HepG2 (cell line): ENCODE data around the gene PFKFB4. TPM values are rescaled to one million over a fixed set of nuclear protein-coding genes. Genes with fewer than 3 reads are reported as not detected.

Source experiments
- HNRNPLL ChIP-seq: fragments of 200-400 bp; formaldehyde crosslinking; IDR thresholded peaks from 2 replicates; pipeline ENCODE4 v1.6.1; 2017; ENCODE audit warnings: mild to moderate bottlenecking, low read depth, low read length; ENCODE audit not compliant: poor library complexity, severe bottlenecking
- HOXA7 ChIP-seq: sonication (generic); formaldehyde crosslinking; IDR thresholded peaks from 2 replicates; pipeline ENCODE4 v1.8.1; 2022; ENCODE audit warnings: mild to moderate bottlenecking, missing genetic modification reagents, moderate library complexity
- IRX3 ChIP-seq: sonication (generic); formaldehyde crosslinking; IDR thresholded peaks from 2 replicates; pipeline ENCODE4 v1.8.1; 2023; ENCODE audit warnings: mild to moderate bottlenecking, low read depth, missing genetic modification reagents, borderline replicate concordance
- KAT7 ChIP-seq: IDR thresholded peaks from 2 replicates; pipeline ENCODE4 v1.6.1; 2018; ENCODE audit warnings: borderline replicate concordance, missing compliant biosample characterization
- MAFF ChIP-seq: IDR thresholded peaks from 2 replicates; pipeline ENCODE4 v1.6.1; 2011; ENCODE audit warnings: low read depth, low read length, improper control_type of control experiment
- MTF1 ChIP-seq: sonication (generic); formaldehyde crosslinking; IDR thresholded peaks from 2 replicates; pipeline ENCODE4 v1.5.0; 2020; ENCODE audit warnings: missing genetic modification reagents
- RFXAP ChIP-seq: sonication (generic); formaldehyde crosslinking; IDR thresholded peaks from 2 replicates; pipeline ENCODE4 v1.4.0; 2020; ENCODE audit warnings: missing genetic modification reagents, borderline replicate concordance
- RXRA ChIP-seq: sonication (generic); formaldehyde crosslinking; IDR thresholded peaks from 2 replicates; pipeline ENCODE4 v1.5.1; 2020; ENCODE audit warnings: missing genetic modification reagents
- SP2 ChIP-seq: sonication (generic); formaldehyde crosslinking; IDR thresholded peaks from 2 replicates; pipeline ENCODE4 v1.5.1; 2020; ENCODE audit warnings: mild to moderate bottlenecking, missing genetic modification reagents
- TBL1XR1 ChIP-seq: fragments of 150-350 bp; IDR thresholded peaks from 2 replicates; pipeline ENCODE4 v1.6.1; 2014; ENCODE audit warnings: borderline replicate concordance, low read length; ENCODE audit not compliant: partially characterized antibody
- TMF1 ChIP-seq: sonication (generic); formaldehyde crosslinking; IDR thresholded peaks from 2 replicates; pipeline ENCODE4 v1.8.1; 2022; ENCODE audit warnings: low read depth, missing genetic modification reagents
- TOPORS ChIP-seq: sonication (generic); formaldehyde crosslinking; IDR thresholded peaks from 2 replicates; pipeline ENCODE4 v1.8.0; 2023; ENCODE audit warnings: mild to moderate bottlenecking, missing genetic modification reagents
- ZBTB42 ChIP-seq: sonication (generic); formaldehyde crosslinking; IDR thresholded peaks from 2 replicates; pipeline ENCODE4 v1.5.0; 2020; ENCODE audit warnings: mild to moderate bottlenecking, missing genetic modification reagents
- ZBTB7A ChIP-seq: sonication (generic); formaldehyde crosslinking; IDR thresholded peaks from 2 replicates; pipeline ENCODE4 v1.8.0; 2022; ENCODE audit warnings: mild to moderate bottlenecking, missing genetic modification reagents
- ZIK1 ChIP-seq: sonication (generic); formaldehyde crosslinking; IDR thresholded peaks from 2 replicates; pipeline ENCODE4 v1.5.0; 2020; ENCODE audit warnings: mild to moderate bottlenecking, low read depth, missing genetic modification reagents, borderline replicate concordance
- ZNF121 ChIP-seq: sonication (generic); formaldehyde crosslinking; IDR thresholded peaks from 2 replicates; pipeline ENCODE4 v1.5.0; 2020; ENCODE audit warnings: mild to moderate bottlenecking, missing genetic modification reagents
- ZNF143 ChIP-seq: sonication (generic); formaldehyde crosslinking; IDR thresholded peaks from 2 replicates; pipeline ENCODE4 v1.4.0; 2020; ENCODE audit warnings: missing genetic modification reagents
- ZNF18 ChIP-seq: sonication (generic); formaldehyde crosslinking; IDR thresholded peaks from 2 replicates; pipeline ENCODE4 v1.8.0; 2022; ENCODE audit warnings: mild to moderate bottlenecking, missing genetic modification reagents; ENCODE audit not compliant: insufficient replicate concordance
- ZNF317 ChIP-seq: sonication (generic); formaldehyde crosslinking; IDR thresholded peaks from 2 replicates; pipeline ENCODE4 v1.5.0; 2020; ENCODE audit warnings: mild to moderate bottlenecking, missing genetic modification reagents
- ZNF761 ChIP-seq: sonication (generic); formaldehyde crosslinking; conservative IDR thresholded peaks from 2 replicates; pipeline ENCODE4 v1.4.0; 2020; ENCODE audit warnings: mild to moderate bottlenecking, missing genetic modification reagents
- ZNF772 ChIP-seq: sonication (generic); formaldehyde crosslinking; IDR thresholded peaks from 2 replicates; pipeline ENCODE4 v1.5.0; 2020; ENCODE audit warnings: mild to moderate bottlenecking, missing genetic modification reagents
- ZNF790 ChIP-seq: sonication (generic); formaldehyde crosslinking; IDR thresholded peaks from 2 replicates; pipeline ENCODE4 v1.8.0; 2022; ENCODE audit warnings: missing genetic modification reagents, mild to moderate bottlenecking, borderline replicate concordance
- polyA plus RNA-seq, 8 experiments: library from polyadenylated mRNA; depleted of rRNA in 3 of 8; stranded (reverse) in 7 of 8; unstranded in 1 of 8; fragments of >200 nt; fragmentation: Illumina TruSeq in 4 of 8; extraction: Trizol in 4 of 8; gene quantifications; 2 replicates each; pipeline versions ENCODE4 v1.2.1 to v1.2.3, GENCODE V29; 2011 to 2016; ENCODE audit warnings: low read depth in 4 of 8, missing spikeins in 1 of 8, mixed read lengths in 1 of 8; ENCODE audit not compliant: insufficient read depth in 1 of 8
- total RNA-seq, 5 experiments: library from RNA; depleted of rRNA; stranded (reverse); fragments of >200 nt; fragmentation: Illumina TruSeq; extraction: Trizol; gene quantifications; 2 replicates each; pipeline ENCODE4 v1.2.3, GENCODE V29; 2016; ENCODE audit warnings: low read depth in 1 of 5
- TF ChIP-seq, protein P1 (sequence below): sonication (generic); formaldehyde crosslinking; IDR thresholded peaks from 2 replicates; pipeline ENCODE4 v1.8.1; 2022; ENCODE audit warnings: low read depth, mild to moderate bottlenecking, missing genetic modification reagents

The PFKFB4 gene
- total and polyA plus RNA-seq, 2 of the 13 experiments (the other 11 are each of a cell fraction or from before 2014, with no cell fraction given), result 7.1 to 103 TPM

GRCh38 chr3:48555949-48556795 lies 431 bp downstream of the PFKFB4 start (continued):
- TF ChIP-seq, protein P1, sequence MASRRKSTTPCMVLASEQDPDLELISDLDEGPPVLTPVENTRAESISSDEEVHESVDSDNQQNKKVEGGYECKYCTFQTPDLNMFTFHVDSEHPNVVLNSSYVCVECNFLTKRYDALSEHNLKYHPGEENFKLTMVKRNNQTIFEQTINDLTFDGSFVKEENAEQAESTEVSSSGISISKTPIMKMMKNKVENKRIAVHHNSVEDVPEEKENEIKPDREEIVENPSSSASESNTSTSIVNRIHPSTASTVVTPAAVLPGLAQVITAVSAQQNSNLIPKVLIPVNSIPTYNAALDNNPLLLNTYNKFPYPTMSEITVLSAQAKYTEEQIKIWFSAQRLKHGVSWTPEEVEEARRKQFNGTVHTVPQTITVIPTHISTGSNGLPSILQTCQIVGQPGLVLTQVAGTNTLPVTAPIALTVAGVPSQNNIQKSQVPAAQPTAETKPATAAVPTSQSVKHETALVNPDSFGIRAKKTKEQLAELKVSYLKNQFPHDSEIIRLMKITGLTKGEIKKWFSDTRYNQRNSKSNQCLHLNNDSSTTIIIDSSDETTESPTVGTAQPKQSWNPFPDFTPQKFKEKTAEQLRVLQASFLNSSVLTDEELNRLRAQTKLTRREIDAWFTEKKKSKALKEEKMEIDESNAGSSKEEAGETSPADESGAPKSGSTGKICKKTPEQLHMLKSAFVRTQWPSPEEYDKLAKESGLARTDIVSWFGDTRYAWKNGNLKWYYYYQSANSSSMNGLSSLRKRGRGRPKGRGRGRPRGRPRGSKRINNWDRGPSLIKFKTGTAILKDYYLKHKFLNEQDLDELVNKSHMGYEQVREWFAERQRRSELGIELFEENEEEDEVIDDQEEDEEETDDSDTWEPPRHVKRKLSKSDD, result no peak
- TF ChIP-seq HNRNPLL, result no peak
- TF ChIP-seq ZBTB42 (CRISPR knock-in tag), result 0 out of 2 replicates have a peak, but pooled peaks have one; percentile 52
- TF ChIP-seq MAFF, result no peak
- TF ChIP-seq HOXA7 (CRISPR knock-in tag), result no peak
- 0 out of 2 replicates have a peak, but pooled peaks have one; percentile 18 for TF ChIP-seq ZNF317
- TF ChIP-seq RFXAP (CRISPR knock-in tag), result no peak
- no peak for TF ChIP-seq ZNF790 (CRISPR knock-in tag)
- TF ChIP-seq ZNF18 (CRISPR knock-in tag), result peak; percentile 76
- 0 out of 2 replicates have a peak, but pooled peaks have one; percentile 2 for TF ChIP-seq RXRA
- peak; percentile 16; the same call in 1 of the 2 replicates for TF ChIP-seq ZNF772 (CRISPR knock-in tag)
- 0 out of 2 replicates have a peak, but pooled peaks have one; percentile 48 for TF ChIP-seq TMF1 (CRISPR knock-in tag)
- 0 out of 2 replicates have a peak, but pooled peaks have one; percentile 32 for TF ChIP-seq ZIK1 (CRISPR knock-in tag)
- TF ChIP-seq ZNF121, result peak; percentile 1; the same call in 1 of the 2 replicates
- TF ChIP-seq IRX3 (CRISPR knock-in tag), result 0 out of 2 replicates have a peak, but pooled peaks have one; percentile 25
- TF ChIP-seq ZNF761, result no peak
- 0 out of 2 replicates have a peak, but pooled peaks have one; percentile 44 for TF ChIP-seq ZBTB7A
- no peak for TF ChIP-seq MTF1
- TF ChIP-seq TBL1XR1, result no peak
- TF ChIP-seq ZNF143 (CRISPR knock-in tag), result no peak
- TF ChIP-seq KAT7 (CRISPR knock-in tag), result no peak
- no peak for TF ChIP-seq SP2 (CRISPR knock-in tag)
- 0 out of 2 replicates have a peak, but pooled peaks have one; percentile 39 for TF ChIP-seq TOPORS (CRISPR knock-in tag)
